ENCODE data around the gene YIF1B.
"Not testable (repeated sequence)": the region's sequence is repeated elsewhere in the genome, so short reads cannot be mapped to it uniquely, and the experiment has no call there.

Gene YIF1B

GRCh38 chr19:38355728-38356725, 40.3 kb upstream of the YIF1B start:
- H3K27me3 ChIP-seq (ENCODE audit: control insufficient read depth in 5 of 5, insufficient read depth in 4 of 5, low read length in 5 of 5), result peaks cover 32 to 49% (median 40%) of the 10 kb centered on the region in 5 donors
- no peaks in the 10 kb centered on the region for H3K9me3 ChIP-seq (ENCODE audit: control insufficient read depth in 5 of 5, low read length in 5 of 5)
- no peaks in the 10 kb centered on the region for H3K36me3 ChIP-seq (ENCODE audit: control insufficient read depth in 5 of 5, insufficient read depth in 5 of 5, low read length in 5 of 5)
- no peak overlapping the region for H3K27ac ChIP-seq (ENCODE audit: low read depth, low read length)
- no peak overlapping the region for H3K9ac ChIP-seq (ENCODE audit: low read length in 5 of 5)
- H3K4me3 ChIP-seq (ENCODE audit: low read depth in 1 of 5, low read length in 5 of 5), result no peak overlapping the region
- peaks cover 0 to under 1% (median 0%) of the 10 kb centered on the region in 5 donors for H3K4me1 ChIP-seq (ENCODE audit: control insufficient read depth in 5 of 5, insufficient read depth in 5 of 5, low read length in 5 of 5)

DNA sequence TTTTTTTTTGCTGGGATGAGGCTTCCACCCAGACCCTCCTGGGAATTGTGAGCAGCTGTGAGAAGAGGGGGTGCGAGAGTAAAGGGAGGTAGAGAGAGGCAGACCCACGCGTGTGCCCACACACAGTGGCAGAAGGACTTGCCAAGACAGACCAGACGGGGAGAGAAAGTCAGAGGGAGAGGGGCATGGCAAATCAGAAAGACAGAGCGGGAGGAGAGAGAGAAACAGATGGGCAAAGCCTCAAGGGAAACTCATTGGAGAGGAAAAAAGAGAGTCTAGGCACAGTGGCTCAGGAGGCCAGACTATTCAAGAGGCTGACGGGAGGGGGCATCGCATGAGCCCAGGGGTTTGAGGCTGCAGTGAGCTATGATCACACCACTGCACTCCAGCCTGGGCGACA, 36.9 kb upstream of the YIF1B start:
- H3K27me3 ChIP-seq (ENCODE audit: control insufficient read depth in 5 of 5, insufficient read depth in 4 of 5, low read length in 5 of 5), result peaks cover 20 to 27% (median 26%) of the 10 kb centered on the region in 5 donors
- H3K4me1 ChIP-seq (ENCODE audit: control insufficient read depth in 5 of 5, insufficient read depth in 5 of 5, low read length in 5 of 5), result no peaks in the 10 kb centered on the region
- H3K9me3 ChIP-seq (ENCODE audit: control insufficient read depth in 5 of 5, low read length in 5 of 5), result no peaks in the 10 kb centered on the region
- no peaks in the 10 kb centered on the region for H3K36me3 ChIP-seq (ENCODE audit: control insufficient read depth in 5 of 5, insufficient read depth in 5 of 5, low read length in 5 of 5)
- no peak overlapping the region for H3K4me3 ChIP-seq (ENCODE audit: low read depth in 1 of 5, low read length in 5 of 5)
- no peak overlapping the region for H3K27ac ChIP-seq (ENCODE audit: low read depth, low read length)
- H3K9ac ChIP-seq (ENCODE audit: low read length in 5 of 5), result no peak overlapping the region

GRCh38 chr19:38351865-38352395, 36.2 kb upstream of the YIF1B start:
- H3K9ac ChIP-seq (ENCODE audit: low read length in 5 of 5), result no peak overlapping the region
- H3K4me1 ChIP-seq (ENCODE audit: control insufficient read depth in 5 of 5, insufficient read depth in 5 of 5, low read length in 5 of 5), result no peaks in the 10 kb centered on the region
- H3K27ac ChIP-seq (ENCODE audit: low read depth, low read length), result no peak overlapping the region
- H3K4me3 ChIP-seq (ENCODE audit: low read depth in 1 of 5, low read length in 5 of 5), result no peak overlapping the region
- H3K27me3 ChIP-seq (ENCODE audit: control insufficient read depth in 5 of 5, insufficient read depth in 4 of 5, low read length in 5 of 5), result peaks cover 19 to 27% (median 25%) of the 10 kb centered on the region in 5 donors
- H3K9me3 ChIP-seq (ENCODE audit: control insufficient read depth in 5 of 5, low read length in 5 of 5), result no peaks in the 10 kb centered on the region
- no peaks in the 10 kb centered on the region for H3K36me3 ChIP-seq (ENCODE audit: control insufficient read depth in 5 of 5, insufficient read depth in 5 of 5, low read length in 5 of 5)

DNA sequence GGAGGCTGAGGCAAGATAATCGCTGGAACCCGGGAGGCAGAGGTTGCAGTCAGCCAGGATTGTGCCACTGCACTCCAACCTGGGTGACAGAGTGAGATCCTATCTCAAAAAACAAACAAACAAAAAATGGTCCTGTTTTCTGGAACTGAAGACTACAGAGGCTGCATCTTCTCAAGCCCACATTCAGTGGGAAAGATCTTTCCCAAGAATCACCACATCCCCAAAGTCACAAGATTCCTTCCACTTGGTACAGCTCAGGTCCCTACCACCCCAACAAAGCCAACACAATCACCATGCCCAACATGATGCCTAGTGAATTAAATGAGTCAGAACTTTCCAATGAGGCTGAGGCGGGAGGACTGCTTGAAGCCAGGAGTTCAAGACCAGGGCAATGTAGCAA, 35.1 kb upstream of the YIF1B start:
- Histone ChIP-seq H3K27me3 (ENCODE audit: control insufficient read depth in 5 of 5, insufficient read depth in 4 of 5, low read length in 5 of 5) (peaks cover 11 to 17% (median 16%) of the 10 kb centered on the region in 5 donors), H3K9ac (ENCODE audit: low read length in 5 of 5) (no peak overlapping the region)

GRCh38 chr19:38346837-38347236, 31.1 kb upstream of the YIF1B start:
- no peaks in the 10 kb centered on the region for H3K9me3 ChIP-seq (ENCODE audit: control insufficient read depth in 5 of 5, low read length in 5 of 5)
- H3K4me1 ChIP-seq (ENCODE audit: control insufficient read depth in 5 of 5, insufficient read depth in 5 of 5, low read length in 5 of 5), result no peaks in the 10 kb centered on the region
- no peak overlapping the region for H3K9ac ChIP-seq (ENCODE audit: low read length in 5 of 5)
- H3K27me3 ChIP-seq (ENCODE audit: control insufficient read depth in 5 of 5, insufficient read depth in 4 of 5, low read length in 5 of 5), result peaks cover 0 to 3% (median 2%) of the 10 kb centered on the region in 5 donors
- no peak overlapping the region for H3K27ac ChIP-seq (ENCODE audit: low read depth, low read length)
- peaks cover 0 to 7% (median 0%) of the 10 kb centered on the region in 5 donors for H3K36me3 ChIP-seq (ENCODE audit: control insufficient read depth in 5 of 5, insufficient read depth in 5 of 5, low read length in 5 of 5)
- H3K4me3 ChIP-seq (ENCODE audit: low read depth in 1 of 5, low read length in 5 of 5), result no peak overlapping the region

More for the DNA sequence above, 35.1 kb upstream of the YIF1B start:
- no peak overlapping the region for H3K27ac ChIP-seq (ENCODE audit: low read depth, low read length)
- no peaks in the 10 kb centered on the region for H3K4me1 ChIP-seq (ENCODE audit: control insufficient read depth in 5 of 5, insufficient read depth in 5 of 5, low read length in 5 of 5)
- H3K36me3 ChIP-seq (ENCODE audit: control insufficient read depth in 5 of 5, insufficient read depth in 5 of 5, low read length in 5 of 5), result no peaks in the 10 kb centered on the region
- no peaks in the 10 kb centered on the region for H3K9me3 ChIP-seq (ENCODE audit: control insufficient read depth in 5 of 5, low read length in 5 of 5)
- no peak overlapping the region for H3K4me3 ChIP-seq (ENCODE audit: low read depth in 1 of 5, low read length in 5 of 5)

DNA sequence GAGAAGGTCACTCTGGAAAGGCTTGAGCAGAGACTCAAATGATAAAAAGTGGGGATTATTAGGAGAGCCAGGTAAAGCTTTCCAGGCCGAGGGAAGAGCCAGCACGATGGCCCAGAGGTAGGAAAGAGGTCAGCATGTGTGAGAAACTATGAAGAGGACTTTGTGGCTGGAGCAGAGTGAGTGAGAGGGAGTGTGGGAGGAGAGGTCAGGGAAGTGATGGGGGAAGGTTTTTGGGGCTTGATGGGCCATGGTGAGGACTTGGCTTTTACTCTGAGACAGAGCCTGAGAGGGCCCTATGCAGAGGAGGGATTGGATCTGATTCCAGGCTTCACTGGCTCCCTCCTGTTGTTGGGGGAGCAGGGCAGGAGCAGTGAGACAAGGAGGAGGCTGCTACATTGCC, 25.2 kb upstream of the YIF1B start:
- Histone ChIP-seq H3K4me1 (ENCODE audit: control insufficient read depth in 5 of 5, insufficient read depth in 5 of 5, low read length in 5 of 5) (peaks cover 4 to 13% (median 10%) of the 10 kb centered on the region in 5 donors), H3K4me3 (ENCODE audit: low read depth in 1 of 5, low read length in 5 of 5) (no peak overlapping the region), H3K9ac (ENCODE audit: low read length in 5 of 5) (no peak overlapping the region), H3K27me3 (ENCODE audit: control insufficient read depth in 5 of 5, insufficient read depth in 4 of 5, low read length in 5 of 5) (no peaks in the 10 kb centered on the region), H3K27ac (ENCODE audit: low read depth, low read length) (no peak overlapping the region), H3K9me3 (ENCODE audit: control insufficient read depth in 5 of 5, low read length in 5 of 5) (no peaks in the 10 kb centered on the region), H3K36me3 (ENCODE audit: control insufficient read depth in 5 of 5, insufficient read depth in 5 of 5, low read length in 5 of 5) (peaks cover 0 to 7% (median 2%) of the 10 kb centered on the region in 5 donors)

DNA sequence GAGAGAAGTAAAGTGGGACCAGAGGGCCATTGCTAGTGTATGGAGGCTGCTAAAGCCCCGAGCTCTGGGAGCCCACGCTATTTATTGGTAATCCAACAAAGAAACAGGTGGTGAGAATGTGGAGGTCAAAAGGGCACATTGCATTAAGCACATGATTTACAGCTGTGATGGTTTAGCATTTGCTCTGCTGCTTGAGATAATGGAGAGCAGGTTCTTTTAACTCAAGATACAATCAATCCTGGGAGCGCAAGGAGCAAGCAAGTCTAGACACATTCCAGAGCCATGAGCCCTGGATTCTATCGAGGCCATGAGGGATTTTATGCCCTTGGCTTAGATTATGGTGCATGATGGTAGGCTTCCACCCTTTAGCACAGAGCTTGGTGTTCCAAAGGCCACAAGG, 23.3 kb upstream of the YIF1B start:
- not testable (repeated sequence) for H3K36me3 ChIP-seq (ENCODE audit: control insufficient read depth in 5 of 5, insufficient read depth in 5 of 5, low read length in 5 of 5); H3K27ac ChIP-seq (ENCODE audit: low read depth, low read length); H3K9me3 ChIP-seq (ENCODE audit: control insufficient read depth in 5 of 5, low read length in 5 of 5); H3K27me3 ChIP-seq (ENCODE audit: control insufficient read depth in 5 of 5, insufficient read depth in 4 of 5, low read length in 5 of 5); H3K9ac ChIP-seq (ENCODE audit: low read length in 5 of 5); H3K4me3 ChIP-seq (ENCODE audit: low read depth in 1 of 5, low read length in 5 of 5)
- peaks cover 4 to 13% (median 10%) of the 10 kb centered on the region in 5 donors for H3K4me1 ChIP-seq (ENCODE audit: control insufficient read depth in 5 of 5, insufficient read depth in 5 of 5, low read length in 5 of 5)

- Histone ChIP-seq H3K4me3 (ENCODE audit: low read depth in 1 of 5, low read length in 5 of 5) (peak overlapping the region; percentile 31 to 89 (median 76)), H3K27ac (ENCODE audit: low read depth, low read length) (no peak overlapping the region), H3K9me3 (ENCODE audit: control insufficient read depth in 5 of 5, low read length in 5 of 5) (no peaks in the 10 kb centered on the region), H3K9ac (ENCODE audit: low read length in 5 of 5) (peak overlapping the region in 1 of 5 donors; percentile 65), H3K36me3 (ENCODE audit: control insufficient read depth in 5 of 5, insufficient read depth in 5 of 5, low read length in 5 of 5) (peaks cover 0 to 3% (median 0%) of the 10 kb centered on the region in 5 donors), H3K4me1 (ENCODE audit: control insufficient read depth in 5 of 5, insufficient read depth in 5 of 5, low read length in 5 of 5) (peaks cover 4 to 13% (median 10%) of the 10 kb centered on the region in 5 donors), H3K27me3 (ENCODE audit: control insufficient read depth in 5 of 5, insufficient read depth in 4 of 5, low read length in 5 of 5) (no peaks in the 10 kb centered on the region)
Observed at GRCh38 chr19:38337360-38337653, 21.6 kb upstream of the YIF1B start.

- peak overlapping the region; percentile 90 for H3K27ac ChIP-seq (ENCODE audit: low read depth, low read length)
- peak overlapping the region; percentile 87 to 90 (median 89) for H3K4me3 ChIP-seq (ENCODE audit: low read depth in 1 of 5, low read length in 5 of 5)
- peaks cover 4 to 13% (median 10%) of the 10 kb centered on the region in 5 donors for H3K4me1 ChIP-seq (ENCODE audit: control insufficient read depth in 5 of 5, insufficient read depth in 5 of 5, low read length in 5 of 5)
- peaks cover 0 to 3% (median 0%) of the 10 kb centered on the region in 5 donors for H3K36me3 ChIP-seq (ENCODE audit: control insufficient read depth in 5 of 5, insufficient read depth in 5 of 5, low read length in 5 of 5)
- no peaks in the 10 kb centered on the region for H3K9me3 ChIP-seq (ENCODE audit: control insufficient read depth in 5 of 5, low read length in 5 of 5)
- no peaks in the 10 kb centered on the region for H3K27me3 ChIP-seq (ENCODE audit: control insufficient read depth in 5 of 5, insufficient read depth in 4 of 5, low read length in 5 of 5)
- H3K9ac ChIP-seq (ENCODE audit: low read length in 5 of 5), result peak overlapping the region in 4 of 5 donors; percentile 68 to 92 (median 77)
Observed at GRCh38 chr19:38336638-38337359, 21.1 kb upstream of the YIF1B start.

All from subcutaneous abdominal adipose tissue (tissue), 5 donors.